Activated naive CD8-positive, alpha-beta T cell treated with anti-CD3 and anti-CD28 coated beads, Interleukin-2, amount 50 U/mL, for 24 hours (primary cell): ENCODE results near the gene ZNF614.
A peak's percentile ranks its signal among the peaks of the same experiment; 100 is the strongest.
"Not testable (repeated sequence)": the region's sequence is repeated elsewhere in the genome, so short reads cannot be mapped to it uniquely, and the experiment has no call there.

ENCODE experiments used
- ATAC-seq: fragments of 150-1000 bp; cut with Tn5 transposase; one replicate; pipeline ENCODE4 v1.10.0; 2021
- DNase-seq: peaks from one replicate; pipeline ENCODE4 v3.0.0; 2021
- H3K27ac Mint-ChIP-seq: one replicate; pipeline ENCODE4 v1.8.0; 2021; ENCODE audit warnings: mild to moderate bottlenecking, mixed read lengths
- H3K27me3 Mint-ChIP-seq: one replicate; pipeline ENCODE4 v1.8.0; 2021; ENCODE audit warnings: mixed read lengths
- H3K36me3 Mint-ChIP-seq: one replicate; pipeline ENCODE4 v1.8.0; 2021; ENCODE audit warnings: low read depth, mixed read lengths
- H3K4me1 Mint-ChIP-seq: one replicate; pipeline ENCODE4 v1.8.0; 2021; ENCODE audit warnings: mixed read lengths
- H3K4me3 Mint-ChIP-seq: one replicate; pipeline ENCODE4 v1.8.0; 2021; ENCODE audit warnings: mild to moderate bottlenecking, moderate library complexity, mixed read lengths
- H3K9me3 Mint-ChIP-seq: one replicate; pipeline ENCODE4 v1.8.0; 2021; ENCODE audit warnings: mixed read lengths

The ZNF614 gene

GRCh38 chr19:52022193-52022592, 6.0 kb downstream of the ZNF614 start:
- Mint-ChIP-seq H3K4me1 (peaks cover 5% of the 10 kb centered on the region), H3K27ac (no peak overlapping the region), H3K9me3 (peaks cover 76% of the 10 kb centered on the region), H3K4me3 (no peak overlapping the region), H3K27me3 (no peaks in the 10 kb centered on the region), H3K36me3 (peaks cover 96% of the 10 kb centered on the region)
- DNase-seq: no peak
- no peak for ATAC-seq

GRCh38 chr19:52020506-52020905, 7.7 kb downstream of the ZNF614 start:
- Mint-ChIP-seq H3K27me3 (no peaks in the 10 kb centered on the region), H3K4me3 (no peak overlapping the region), H3K9me3 (peaks cover 77% of the 10 kb centered on the region), H3K4me1 (no peaks in the 10 kb centered on the region), H3K27ac (no peak overlapping the region), H3K36me3 (peaks cover 96% of the 10 kb centered on the region)
- ATAC-seq: no peak
- no peak for DNase-seq

GRCh38 chr19:52010674-52011073, 17.5 kb downstream of the ZNF614 start:
- no peak overlapping the region for H3K4me3 Mint-ChIP-seq
- peaks cover 56% of the 10 kb centered on the region for H3K36me3 Mint-ChIP-seq
- no peak for DNase-seq
- H3K27me3 Mint-ChIP-seq: no peaks in the 10 kb centered on the region
- H3K4me1 Mint-ChIP-seq: peaks cover 17% of the 10 kb centered on the region
- ATAC-seq: no peak
- peaks cover 50% of the 10 kb centered on the region for H3K9me3 Mint-ChIP-seq
- no peak overlapping the region for H3K27ac Mint-ChIP-seq

- H3K9me3 Mint-ChIP-seq: peaks cover 48% of the 10 kb centered on the region
- peaks cover 61% of the 10 kb centered on the region for H3K36me3 Mint-ChIP-seq
- no peaks in the 10 kb centered on the region for H3K27me3 Mint-ChIP-seq
- peak within 1 kb of the TSS; percentile 88 for H3K27ac Mint-ChIP-seq
- DNase-seq (peak; percentile 88), ATAC-seq (peak; percentile 96)
- peak within 1 kb of the TSS; percentile 99 for H3K4me3 Mint-ChIP-seq
- peaks cover 17% of the 10 kb centered on the region for H3K4me1 Mint-ChIP-seq
Measured at GRCh38 chr19:52007806-52008557, 20.2 kb downstream of the ZNF614 start, which contains the start of gene ZNF615. Gene ZNF615 (minus strand): TSS chr19:52008211. CDS start chr19:52003711, 4,500 bp downstream.

GRCh38 chr19:52007451-52007805, 20.8 kb downstream of the ZNF614 start:
- H3K27me3 Mint-ChIP-seq: no peaks in the 10 kb centered on the region
- H3K27ac Mint-ChIP-seq: peak overlapping the region; percentile 88
- H3K4me1 Mint-ChIP-seq: peaks cover 17% of the 10 kb centered on the region
- H3K36me3 Mint-ChIP-seq: peaks cover 58% of the 10 kb centered on the region
- no peak for ATAC-seq
- H3K9me3 Mint-ChIP-seq: peaks cover 44% of the 10 kb centered on the region
- peak; percentile 11 for DNase-seq
- H3K4me3 Mint-ChIP-seq: peak overlapping the region; percentile 99

GRCh38 chr19:51994048-51994644, 34.0 kb downstream of the ZNF614 start:
- H3K4me1 Mint-ChIP-seq: no peaks in the 10 kb centered on the region
- no peaks in the 10 kb centered on the region for H3K27me3 Mint-ChIP-seq
- no peak overlapping the region for H3K27ac Mint-ChIP-seq
- H3K36me3 Mint-ChIP-seq: peaks cover 84% of the 10 kb centered on the region
- peaks cover 73% of the 10 kb centered on the region for H3K9me3 Mint-ChIP-seq
- no peak overlapping the region for H3K4me3 Mint-ChIP-seq
- no peak for ATAC-seq
- no peak for DNase-seq

GRCh38 chr19:51993422-51993821, 34.8 kb downstream of the ZNF614 start:
- no peak for ATAC-seq
- Mint-ChIP-seq H3K4me1 (no peaks in the 10 kb centered on the region), H3K9me3 (peaks cover 76% of the 10 kb centered on the region), H3K27ac (no peak overlapping the region), H3K4me3 (no peak overlapping the region), H3K27me3 (no peaks in the 10 kb centered on the region), H3K36me3 (peaks cover 82% of the 10 kb centered on the region)
- DNase-seq: no peak

- Mint-ChIP-seq H3K4me3 (peak within 1 kb of the TSS; percentile 98), H3K36me3 (peaks cover 67% of the 10 kb centered on the region), H3K4me1 (peaks cover 16% of the 10 kb centered on the region), H3K27me3 (no peaks in the 10 kb centered on the region), H3K27ac (peak within 1 kb of the TSS; percentile 91), H3K9me3 (peaks cover 65% of the 10 kb centered on the region)
- ATAC-seq (peak; percentile 98), DNase-seq (peak; percentile 81)
Measured at GRCh38 chr19:51986309-51987291, 41.6 kb downstream of the ZNF614 start, which contains the start of gene ZNF350. Gene ZNF350 (minus strand): TSS chr19:51986840. CDS start chr19:51974360, 12,480 bp downstream.

- Mint-ChIP-seq H3K4me1 (peaks cover 18% of the 10 kb centered on the region), H3K27me3 (no peaks in the 10 kb centered on the region), H3K27ac (no peak overlapping the region)
Measured at GRCh38 chr19:51983361-51983760, 44.8 kb downstream of the ZNF614 start.

GRCh38 chr19:51980926-51981325, 47.3 kb downstream of the ZNF614 start:
- H3K36me3 Mint-ChIP-seq: peaks cover 83% of the 10 kb centered on the region
- H3K4me3 Mint-ChIP-seq, H3K27ac Mint-ChIP-seq: not testable (repeated sequence)

More at GRCh38 chr19:51983361-51983760, 44.8 kb downstream of the ZNF614 start:
- no peak overlapping the region for H3K4me3 Mint-ChIP-seq
- H3K36me3 Mint-ChIP-seq: peaks cover 78% of the 10 kb centered on the region
- ATAC-seq: no peak
- no peak for DNase-seq
- H3K9me3 Mint-ChIP-seq: peaks cover 66% of the 10 kb centered on the region

GRCh38 chr19:51980116-51980736, 48.0 kb downstream of the ZNF614 start:
- peaks cover 81% of the 10 kb centered on the region for H3K36me3 Mint-ChIP-seq
- no peaks in the 10 kb centered on the region for H3K27me3 Mint-ChIP-seq
- H3K4me3 Mint-ChIP-seq: no peak overlapping the region
- ATAC-seq (no peak), DNase-seq (no peak)
- peaks cover 67% of the 10 kb centered on the region for H3K9me3 Mint-ChIP-seq
- H3K27ac Mint-ChIP-seq: no peak overlapping the region
- H3K4me1 Mint-ChIP-seq: peaks cover 5% of the 10 kb centered on the region

More at GRCh38 chr19:51980926-51981325, 47.3 kb downstream of the ZNF614 start:
- peaks cover 70% of the 10 kb centered on the region for H3K9me3 Mint-ChIP-seq
- H3K4me1 Mint-ChIP-seq, H3K27me3 Mint-ChIP-seq, DNase-seq, ATAC-seq: not testable (repeated sequence)

GRCh38 chr19:51978882-51979281, 49.3 kb downstream of the ZNF614 start:
- Mint-ChIP-seq H3K9me3 (peaks cover 74% of the 10 kb centered on the region), H3K36me3 (peaks cover 87% of the 10 kb centered on the region), H3K27ac (no peak overlapping the region), H3K4me3 (no peak overlapping the region), H3K27me3 (no peaks in the 10 kb centered on the region), H3K4me1 (peaks cover 2% of the 10 kb centered on the region)
- no peak for ATAC-seq
- no peak for DNase-seq

- Mint-ChIP-seq H3K4me1 (peaks cover 2% of the 10 kb centered on the region), H3K9me3 (peaks cover 73% of the 10 kb centered on the region), H3K4me3 (no peak overlapping the region), H3K27ac (no peak overlapping the region), H3K27me3 (no peaks in the 10 kb centered on the region), H3K36me3 (peaks cover 88% of the 10 kb centered on the region)
- DNase-seq: no peak
- no peak for ATAC-seq
Measured at GRCh38 chr19:51977346-51977745, 50.8 kb downstream of the ZNF614 start.

GRCh38 chr19:51976852-51977251, 51.3 kb downstream of the ZNF614 start:
- no peak overlapping the region for H3K27ac Mint-ChIP-seq
- DNase-seq (no peak), ATAC-seq (no peak)
- no peak overlapping the region for H3K4me3 Mint-ChIP-seq
- H3K36me3 Mint-ChIP-seq: peaks cover 90% of the 10 kb centered on the region
- no peaks in the 10 kb centered on the region for H3K27me3 Mint-ChIP-seq
- peaks cover 75% of the 10 kb centered on the region for H3K9me3 Mint-ChIP-seq
- H3K4me1 Mint-ChIP-seq: peaks cover 2% of the 10 kb centered on the region
